Globus pallidus (tissue), 1 donor: ENCODE measurements around the gene MAP4K1.

Experiments used
- DNase-seq: peaks from one replicate; pipeline ENCODE4 v3.0.0-alpha.2; 2015; ENCODE audit warnings: low spot score

Gene MAP4K1

GRCh38 chr19:38617764-38618589, at the start of gene MAP4K1:
Gene MAP4K1 (minus strand): TSS chr19:38617953. CDS start chr19:38617895, 58 bp downstream.
- DNase-seq: peak; percentile 19

- DNase-seq: no peak
Observed at GRCh38 chr19:38666663-38667511, 49.1 kb upstream of the MAP4K1 start.

- no peak for DNase-seq
Observed at GRCh38 chr19:38665950-38666662, 48.4 kb upstream of the MAP4K1 start.

- DNase-seq: no peak
Observed at GRCh38 chr19:38665219-38665931, 47.6 kb upstream of the MAP4K1 start.

- no peak for DNase-seq
Observed at GRCh38 chr19:38664503-38665211, 46.9 kb upstream of the MAP4K1 start.

- peak; percentile 71 for DNase-seq
Observed at GRCh38 chr19:38663957-38664502, 46.3 kb upstream of the MAP4K1 start.

- DNase-seq: no peak
Observed at GRCh38 chr19:38663156-38663651, 45.5 kb upstream of the MAP4K1 start.

- DNase-seq: no peak
Observed at GRCh38 chr19:38662537-38663155, 44.9 kb upstream of the MAP4K1 start.

GRCh38 chr19:38661996-38662395, 44.2 kb upstream of the MAP4K1 start:
- DNase-seq: no peak

GRCh38 chr19:38661136-38661535, 43.4 kb upstream of the MAP4K1 start:
- DNase-seq: no peak

GRCh38 chr19:38660724-38661123, 43.0 kb upstream of the MAP4K1 start:
- no peak for DNase-seq

- no peak for DNase-seq
Observed at GRCh38 chr19:38658462-38659306, 40.9 kb upstream of the MAP4K1 start.

- DNase-seq: no peak
Observed at GRCh38 chr19:38657633-38658222, 40.0 kb upstream of the MAP4K1 start.

- peak; percentile 90 for DNase-seq
Observed at GRCh38 chr19:38656171-38656981, 38.6 kb upstream of the MAP4K1 start.

GRCh38 chr19:38655148-38655824, 37.5 kb upstream of the MAP4K1 start:
- DNase-seq: no peak

GRCh38 chr19:38654628-38655055, 36.9 kb upstream of the MAP4K1 start:
- DNase-seq: no peak

- DNase-seq: no peak
Observed at GRCh38 chr19:38653028-38653571, 35.3 kb upstream of the MAP4K1 start.
